HepG2 (cell line): ENCODE data around the gene LRPPRC. TPM values are rescaled to one million over a fixed set of nuclear protein-coding genes. Genes with fewer than 3 reads are reported as not detected.

Experiments
- ATAC-seq: fragments of 200-7000 bp; cut with Tn5 transposase; 3 replicates; pipeline ENCODE4 v1.9.1; 2020; ENCODE audit warnings: mild to moderate bottlenecking, moderate library complexity
- BruUV-seq: library from RNA; stranded (reverse); fragments of 400-500 nt; replicated peaks from 2 replicates; lab custom pipeline; 2021; lab: Mats Ljungman, UMichigan
- CTCF ChIA-PET: fragments of 300-600 bp; formaldehyde crosslinking; extraction: SDS; loops from one replicate; lab custom pipeline; 2021; ENCODE audit warnings: low total read pairs, inconsistent platforms, low intra/inter-chr PET ratio; lab: Yijun Ruan, JAX
- POLR2A ChIA-PET: fragments of 350-600 bp; sonication (Branson Sonifier 250); formaldehyde crosslinking; loops from one replicate; lab custom pipeline; 2020; ENCODE audit warnings: antibody characterized with exemption, inconsistent platforms; lab: Yijun Ruan, JAX
- DNase-seq: peaks from one replicate; pipeline ENCODE4 v3.0.0-alpha.2; 2015; ENCODE audit warnings: low spot score
- FAIRE-seq: peaks from 3 replicates; lab custom pipeline; 2011; peaks lifted over from hg19 to GRCh38; lab: Jason Lieb, UNC
- H2AFZ ChIP-seq: one replicate; pipeline ENCODE4 v1.6.1; 2011; ENCODE audit warnings: low read length, inconsistent platforms
- H3K27ac ChIP-seq: fragments of 300-600 bp; 3 replicates; pipeline ENCODE4 v1.8.0; 2011; ENCODE audit warnings: mixed run types, mild to moderate bottlenecking, mixed read lengths, low read length, inconsistent platforms; ENCODE audit not compliant: insufficient read depth; ENCODE audit errors: extremely low read length
- H3K27me3 ChIP-seq, 2 experiments: fragments of 200-600 bp in 1 of 2; 2 replicates in 1 of 2; 3 replicates in 1 of 2; pipeline versions ENCODE4 v1.6.0 to v1.8.0; 2011; ENCODE audit warnings: low read length in 2 of 2, mild to moderate bottlenecking in 2 of 2, moderate library complexity in 2 of 2, inconsistent platforms in 1 of 2; ENCODE audit not compliant: insufficient read depth in 2 of 2, control insufficient read depth in 1 of 2
- H3K36me3 ChIP-seq, 2 experiments: fragments of 200-600 bp in 1 of 2; replicated peaks in 1 of 2; 2 replicates in 1 of 2; 3 replicates in 1 of 2; pipeline versions ENCODE4 v1.5.1 to v1.8.0; 2011; ENCODE audit warnings: low read length in 2 of 2, inconsistent platforms in 1 of 2; ENCODE audit not compliant: insufficient read depth in 2 of 2, control insufficient read depth in 1 of 2
- H3K4me1 ChIP-seq: 2 replicates; pipeline ENCODE4 v1.5.1; 2012; ENCODE audit warnings: low read length, inconsistent platforms; ENCODE audit not compliant: insufficient read depth
- H3K4me2 ChIP-seq: 2 replicates; pipeline ENCODE4 v1.6.0; 2011; ENCODE audit warnings: low read depth, low read length, inconsistent platforms
- H3K4me3 ChIP-seq, 3 experiments: fragments of 200-600 bp in 1 of 3; sonication (generic), shearing (Covaris generic) in 1 of 3; replicated peaks in 1 of 3; 2 replicates each; pipeline ENCODE4 v1.5.1; 2011 to 2016; ENCODE audit warnings: low read length in 3 of 3, inconsistent platforms in 2 of 3, low read depth in 2 of 3, mild to moderate bottlenecking in 2 of 3, control low read depth in 1 of 3, mixed read lengths in 1 of 3; ENCODE audit not compliant: insufficient read depth in 1 of 3
- H3K79me2 ChIP-seq: one replicate; pipeline ENCODE4 v1.6.1; 2011; ENCODE audit warnings: low read length, inconsistent platforms; ENCODE audit not compliant: insufficient read depth
- H3K9ac ChIP-seq: 2 replicates; pipeline ENCODE4 v1.6.0; 2011; ENCODE audit warnings: mild to moderate bottlenecking, low read depth, low read length, inconsistent platforms; ENCODE audit not compliant: insufficient read depth
- H3K9me3 ChIP-seq: 2 replicates; pipeline ENCODE4 v1.5.1; 2012; ENCODE audit warnings: mild to moderate bottlenecking, low read length
- H4K20me1 ChIP-seq: 2 replicates; pipeline ENCODE4 v1.6.0; 2011; ENCODE audit warnings: inconsistent platforms, mild to moderate bottlenecking, low read length, moderate library complexity; ENCODE audit not compliant: insufficient read depth
- DMAP1 ChIP-seq: IDR thresholded peaks from 2 replicates; pipeline ENCODE4 v1.6.1; 2016
- ETV6 ChIP-seq: sonication (generic); formaldehyde crosslinking; conservative IDR thresholded peaks from 2 replicates; pipeline ENCODE4 v1.4.0; 2020; ENCODE audit warnings: missing genetic modification reagents
- KMT2A ChIP-seq: sonication (generic); formaldehyde crosslinking; IDR thresholded peaks from 2 replicates; pipeline ENCODE4 v1.4.0; 2020; ENCODE audit warnings: missing genetic modification reagents
- MIER2 ChIP-seq: IDR thresholded peaks from 2 replicates; pipeline ENCODE4 v1.6.1; 2016; ENCODE audit warnings: missing biosample characterization, missing genetic modification reagents
- NFIB ChIP-seq: sonication (generic); formaldehyde crosslinking; IDR thresholded peaks from 2 replicates; pipeline ENCODE4 v1.9.0; 2021; ENCODE audit warnings: missing genetic modification reagents, mild to moderate bottlenecking, borderline replicate concordance
- PHF20 ChIP-seq: sonication (generic); formaldehyde crosslinking; IDR thresholded peaks from 2 replicates; pipeline ENCODE4 v1.5.0; 2020; ENCODE audit warnings: mild to moderate bottlenecking, missing genetic modification reagents
- RBAK ChIP-seq: sonication (generic); formaldehyde crosslinking; IDR thresholded peaks from 2 replicates; pipeline ENCODE4 v1.5.1; 2020; ENCODE audit warnings: mild to moderate bottlenecking, missing genetic modification reagents
- SUZ12 ChIP-seq: fragments of 150-350 bp; IDR thresholded peaks from 2 replicates; pipeline ENCODE4 v1.6.1; 2014; ENCODE audit warnings: low read depth, low read length
- ZIK1 ChIP-seq: sonication (generic); formaldehyde crosslinking; IDR thresholded peaks from 2 replicates; pipeline ENCODE4 v1.5.0; 2020; ENCODE audit warnings: mild to moderate bottlenecking, low read depth, missing genetic modification reagents, borderline replicate concordance
- ZNF34 ChIP-seq: sonication (generic); formaldehyde crosslinking; IDR thresholded peaks from 2 replicates; pipeline ENCODE4 v1.4.0; 2020; ENCODE audit warnings: mild to moderate bottlenecking, missing genetic modification reagents, borderline replicate concordance
- ZNF383 ChIP-seq: sonication (generic); formaldehyde crosslinking; IDR thresholded peaks from 2 replicates; pipeline ENCODE4 v1.4.0; 2020; ENCODE audit warnings: missing genetic modification reagents, mild to moderate bottlenecking, borderline replicate concordance
- ZNF629 ChIP-seq: sonication (generic); formaldehyde crosslinking; conservative IDR thresholded peaks from 2 replicates; pipeline ENCODE4 v1.5.0; 2020; ENCODE audit warnings: missing genetic modification reagents
- ZNF841 ChIP-seq: sonication (generic); formaldehyde crosslinking; IDR thresholded peaks from 2 replicates; pipeline ENCODE4 v1.8.1; 2023; ENCODE audit warnings: missing genetic modification reagents, borderline replicate concordance
- ZSCAN12 ChIP-seq: sonication (generic); formaldehyde crosslinking; IDR thresholded peaks from 2 replicates; pipeline ENCODE4 v1.9.0; 2021; ENCODE audit warnings: mild to moderate bottlenecking, missing genetic modification reagents
- WGBS: methylation state at CpG from one replicate; pipeline ENCODE4 v1.1.6; 2017; ENCODE audit warnings: low lambda C conversion rate; 5-methylcytosine and 5-hydroxymethylcytosine counted together
- in situ Hi-C: cut with HindIII; loops from 2 replicates; pipeline ENCODE4 v1.10.0; 2017; ENCODE audit warnings: low pct_unique_long_range_greater_than_20kb; ENCODE audit not compliant: extremely low pct_ligation_motif_present
- intact Hi-C: fragments of 100-400 bp; cut with micrococcal nuclease; formaldehyde crosslinking; loops from one replicate; pipeline ENCODE4 v1.10.0; 2022; ENCODE audit not compliant: unreplicated experiment
- polyA plus RNA-seq, 8 experiments: library from polyadenylated mRNA; depleted of rRNA in 3 of 8; stranded (reverse) in 7 of 8; unstranded in 1 of 8; fragments of >200 nt; fragmentation: Illumina TruSeq in 4 of 8; extraction: Trizol in 4 of 8; gene quantifications; 2 replicates each; pipeline versions ENCODE4 v1.2.1 to v1.2.3, GENCODE V29; 2011 to 2016; ENCODE audit warnings: low read depth in 4 of 8, missing spikeins in 1 of 8, mixed read lengths in 1 of 8; ENCODE audit not compliant: insufficient read depth in 1 of 8
- total RNA-seq, 5 experiments: library from RNA; depleted of rRNA; stranded (reverse); fragments of >200 nt; fragmentation: Illumina TruSeq; extraction: Trizol; gene quantifications; 2 replicates each; pipeline ENCODE4 v1.2.3, GENCODE V29; 2016; ENCODE audit warnings: low read depth in 1 of 5
- TF ChIP-seq, protein P1 (sequence below): sonication (generic); IDR thresholded peaks from 2 replicates; pipeline ENCODE4 v1.6.1; 2016; ENCODE audit warnings: low read depth, borderline replicate concordance
- TF ChIP-seq, protein P2 (sequence below): IDR thresholded peaks from 2 replicates; pipeline ENCODE4 v1.6.1; 2012; ENCODE audit warnings: low read length, improper control_type of control experiment
- TF ChIP-seq, protein P3 (sequence below): sonication (generic); formaldehyde crosslinking; IDR thresholded peaks from 2 replicates; pipeline ENCODE4 v1.4.0; 2020; ENCODE audit warnings: mild to moderate bottlenecking, low read depth, missing genetic modification reagents
- TF ChIP-seq, protein P4 (sequence below): sonication (generic); formaldehyde crosslinking; IDR thresholded peaks from 2 replicates; pipeline ENCODE4 v1.9.0; 2021; ENCODE audit warnings: missing genetic modification reagents, borderline replicate concordance
- TF ChIP-seq, protein P5 (sequence below): sonication (generic); formaldehyde crosslinking; IDR thresholded peaks from 2 replicates; pipeline ENCODE4 v1.4.0; 2020; ENCODE audit warnings: missing genetic modification reagents, borderline replicate concordance

The LRPPRC gene
- total and polyA plus RNA-seq, 2 of the 13 experiments (the other 11 are each of a cell fraction or from before 2014, with no cell fraction given) = 117 to 167 TPM

DNA sequence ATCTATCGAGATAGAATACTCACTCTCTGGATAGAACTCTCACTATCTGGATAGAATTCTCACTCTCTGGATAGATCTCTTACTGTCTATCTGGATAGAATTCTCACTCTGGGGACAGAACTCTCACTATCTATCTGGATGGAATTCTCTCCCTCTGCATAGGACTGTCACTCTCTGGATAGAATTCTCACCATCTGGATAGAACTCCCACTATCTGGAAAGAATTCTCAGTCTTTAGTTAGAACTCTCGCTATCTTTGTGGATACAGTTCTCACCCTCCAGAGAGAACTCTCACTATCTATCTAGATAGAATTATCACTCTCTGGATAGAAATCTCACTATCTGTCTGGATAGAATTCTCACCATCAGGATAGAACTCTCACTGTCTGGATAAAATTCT is 140.5 kb downstream of the LRPPRC start:
- ChIA-PET CTCF (no interaction called here), POLR2A (no interaction called here)
- no peak overlapping the region for H2AFZ ChIP-seq
- H3K4me2 ChIP-seq = no peak overlapping the region
- no peaks in the 10 kb centered on the region for H3K79me2 ChIP-seq
- ATAC-seq (no peak), DNase-seq (no peak), FAIRE-seq (no peak)
- in situ Hi-C loops = no loop called here
- BruUV-seq = no TSS peak
- WGBS = 97% methylated on average over 2 of the region's 2 CpGs
- H3K4me3 ChIP-seq = no peak overlapping the region
- no peaks in the 10 kb centered on the region for H3K27me3 ChIP-seq
- H4K20me1 ChIP-seq = no peaks in the 10 kb centered on the region
- H3K27ac ChIP-seq = no peak overlapping the region
- H3K4me1 ChIP-seq = no peaks in the 10 kb centered on the region
- no peak overlapping the region for H3K9ac ChIP-seq
- intact Hi-C loops = no loop called here
- H3K36me3 ChIP-seq = peaks cover 8 to 9% of the 10 kb centered on the region in 2 experiments; a peak in 4 of 5 replicates
- no peaks in the 10 kb centered on the region for H3K9me3 ChIP-seq
- TF ChIP-seq, protein P1, sequence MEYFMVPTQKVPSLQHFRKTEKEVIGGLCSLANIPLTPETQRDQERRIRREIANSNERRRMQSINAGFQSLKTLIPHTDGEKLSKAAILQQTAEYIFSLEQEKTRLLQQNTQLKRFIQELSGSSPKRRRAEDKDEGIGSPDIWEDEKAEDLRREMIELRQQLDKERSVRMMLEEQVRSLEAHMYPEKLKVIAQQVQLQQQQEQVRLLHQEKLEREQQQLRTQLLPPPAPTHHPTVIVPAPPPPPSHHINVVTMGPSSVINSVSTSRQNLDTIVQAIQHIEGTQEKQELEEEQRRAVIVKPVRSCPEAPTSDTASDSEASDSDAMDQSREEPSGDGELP = no peak
- TF ChIP-seq, protein P2, sequence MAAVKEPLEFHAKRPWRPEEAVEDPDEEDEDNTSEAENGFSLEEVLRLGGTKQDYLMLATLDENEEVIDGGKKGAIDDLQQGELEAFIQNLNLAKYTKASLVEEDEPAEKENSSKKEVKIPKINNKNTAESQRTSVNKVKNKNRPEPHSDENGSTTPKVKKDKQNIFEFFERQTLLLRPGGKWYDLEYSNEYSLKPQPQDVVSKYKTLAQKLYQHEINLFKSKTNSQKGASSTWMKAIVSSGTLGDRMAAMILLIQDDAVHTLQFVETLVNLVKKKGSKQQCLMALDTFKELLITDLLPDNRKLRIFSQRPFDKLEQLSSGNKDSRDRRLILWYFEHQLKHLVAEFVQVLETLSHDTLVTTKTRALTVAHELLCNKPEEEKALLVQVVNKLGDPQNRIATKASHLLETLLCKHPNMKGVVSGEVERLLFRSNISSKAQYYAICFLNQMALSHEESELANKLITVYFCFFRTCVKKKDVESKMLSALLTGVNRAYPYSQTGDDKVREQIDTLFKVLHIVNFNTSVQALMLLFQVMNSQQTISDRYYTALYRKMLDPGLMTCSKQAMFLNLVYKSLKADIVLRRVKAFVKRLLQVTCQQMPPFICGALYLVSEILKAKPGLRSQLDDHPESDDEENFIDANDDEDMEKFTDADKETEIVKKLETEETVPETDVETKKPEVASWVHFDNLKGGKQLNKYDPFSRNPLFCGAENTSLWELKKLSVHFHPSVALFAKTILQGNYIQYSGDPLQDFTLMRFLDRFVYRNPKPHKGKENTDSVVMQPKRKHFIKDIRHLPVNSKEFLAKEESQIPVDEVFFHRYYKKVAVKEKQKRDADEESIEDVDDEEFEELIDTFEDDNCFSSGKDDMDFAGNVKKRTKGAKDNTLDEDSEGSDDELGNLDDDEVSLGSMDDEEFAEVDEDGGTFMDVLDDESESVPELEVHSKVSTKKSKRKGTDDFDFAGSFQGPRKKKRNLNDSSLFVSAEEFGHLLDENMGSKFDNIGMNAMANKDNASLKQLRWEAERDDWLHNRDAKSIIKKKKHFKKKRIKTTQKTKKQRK = no peak
- no peak for TF ChIP-seq MIER2 (CRISPR knock-in tag)
- TF ChIP-seq, protein P3, sequence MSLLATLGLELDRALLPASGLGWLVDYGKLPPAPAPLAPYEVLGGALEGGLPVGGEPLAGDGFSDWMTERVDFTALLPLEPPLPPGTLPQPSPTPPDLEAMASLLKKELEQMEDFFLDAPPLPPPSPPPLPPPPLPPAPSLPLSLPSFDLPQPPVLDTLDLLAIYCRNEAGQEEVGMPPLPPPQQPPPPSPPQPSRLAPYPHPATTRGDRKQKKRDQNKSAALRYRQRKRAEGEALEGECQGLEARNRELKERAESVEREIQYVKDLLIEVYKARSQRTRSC (CRISPR knock-in tag) = no peak
- no peak for TF ChIP-seq PHF20 (CRISPR knock-in tag)
- TF ChIP-seq, protein P4, sequence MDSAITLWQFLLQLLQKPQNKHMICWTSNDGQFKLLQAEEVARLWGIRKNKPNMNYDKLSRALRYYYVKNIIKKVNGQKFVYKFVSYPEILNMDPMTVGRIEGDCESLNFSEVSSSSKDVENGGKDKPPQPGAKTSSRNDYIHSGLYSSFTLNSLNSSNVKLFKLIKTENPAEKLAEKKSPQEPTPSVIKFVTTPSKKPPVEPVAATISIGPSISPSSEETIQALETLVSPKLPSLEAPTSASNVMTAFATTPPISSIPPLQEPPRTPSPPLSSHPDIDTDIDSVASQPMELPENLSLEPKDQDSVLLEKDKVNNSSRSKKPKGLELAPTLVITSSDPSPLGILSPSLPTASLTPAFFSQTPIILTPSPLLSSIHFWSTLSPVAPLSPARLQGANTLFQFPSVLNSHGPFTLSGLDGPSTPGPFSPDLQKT = no peak
- no peak for TF ChIP-seq DMAP1 (CRISPR knock-in tag)
- no peak for TF ChIP-seq ZNF841 (CRISPR knock-in tag)
- no peak for TF ChIP-seq KMT2A (CRISPR knock-in tag)
- TF ChIP-seq, protein P5, sequence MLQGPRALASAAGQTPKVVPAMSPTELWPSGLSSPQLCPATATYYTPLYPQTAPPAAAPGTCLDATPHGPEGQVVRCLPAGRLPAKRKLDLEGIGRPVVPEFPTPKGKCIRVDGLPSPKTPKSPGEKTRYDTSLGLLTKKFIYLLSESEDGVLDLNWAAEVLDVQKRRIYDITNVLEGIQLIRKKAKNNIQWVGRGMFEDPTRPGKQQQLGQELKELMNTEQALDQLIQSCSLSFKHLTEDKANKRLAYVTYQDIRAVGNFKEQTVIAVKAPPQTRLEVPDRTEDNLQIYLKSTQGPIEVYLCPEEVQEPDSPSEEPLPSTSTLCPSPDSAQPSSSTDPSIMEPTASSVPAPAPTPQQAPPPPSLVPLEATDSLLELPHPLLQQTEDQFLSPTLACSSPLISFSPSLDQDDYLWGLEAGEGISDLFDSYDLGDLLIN (CRISPR knock-in tag) = no peak
- no peak for TF ChIP-seq RBAK (CRISPR knock-in tag)
- no peak for TF ChIP-seq ZSCAN12 (CRISPR knock-in tag)
- no peak for TF ChIP-seq ZNF629 (CRISPR knock-in tag)
- no peak for TF ChIP-seq ZNF383 (CRISPR knock-in tag)
- TF ChIP-seq SUZ12 = no peak
- TF ChIP-seq ZNF34 (CRISPR knock-in tag) = no peak
- no peak for TF ChIP-seq ZIK1 (CRISPR knock-in tag)
- TF ChIP-seq ETV6 = no peak
- TF ChIP-seq NFIB (CRISPR knock-in tag) = no peak
